Liver (tissue), 9 donors: ENCODE data around the gene RAP1GAP2. TPM values are rescaled to one million over a fixed set of nuclear protein-coding genes. Genes with fewer than 3 reads are reported as not detected.

Experiments used
- DNase-seq: peaks from one replicate; pipeline ENCODE4 v3.0.0-alpha.2; 2017; ENCODE audit warnings: low spot score
- H3K27ac ChIP-seq, 2 donors: one replicate each; pipeline ENCODE4 v1.7.0; 2013; ENCODE audit warnings: inconsistent platforms in 2 of 2, low read length in 2 of 2, control low read depth in 1 of 2, low read depth in 1 of 2, mild to moderate bottlenecking in 1 of 2
- H3K27me3 ChIP-seq, 4 donors: one replicate each; pipeline versions ENCODE4 v1.6.1 to v1.7.0; 2013; ENCODE audit warnings: low read length in 3 of 4, inconsistent platforms in 1 of 4, mild to moderate bottlenecking in 1 of 4, moderate library complexity in 1 of 4; ENCODE audit not compliant: control insufficient read depth in 4 of 4, insufficient read depth in 4 of 4
- H3K36me3 ChIP-seq, 4 donors: one replicate each; pipeline versions ENCODE4 v1.6.1 to v1.7.0; 2013; ENCODE audit warnings: low read length in 3 of 4, mild to moderate bottlenecking in 3 of 4, low read depth in 1 of 4, moderate library complexity in 1 of 4; ENCODE audit not compliant: control insufficient read depth in 4 of 4, insufficient read depth in 3 of 4
- H3K4me1 ChIP-seq, 4 donors: one replicate each; pipeline versions ENCODE4 v1.6.1 to v1.7.0; 2013; ENCODE audit warnings: low read length in 3 of 4, mild to moderate bottlenecking in 3 of 4, moderate library complexity in 1 of 4; ENCODE audit not compliant: control insufficient read depth in 4 of 4, insufficient read depth in 4 of 4
- H3K4me3 ChIP-seq, 3 donors: one replicate each; pipeline versions ENCODE4 v1.6.1 to v1.7.0; 2013; ENCODE audit warnings: low read length in 3 of 3, control low read depth in 1 of 3, low read depth in 1 of 3, mild to moderate bottlenecking in 1 of 3
- H3K9ac ChIP-seq, 2 donors: one replicate each; pipeline ENCODE4 v1.7.0; 2013; ENCODE audit warnings: low read length in 2 of 2, mild to moderate bottlenecking in 2 of 2, moderate library complexity in 2 of 2, control low read depth in 1 of 2, low read depth in 1 of 2
- H3K9me3 ChIP-seq, 4 donors: one replicate each; pipeline versions ENCODE4 v1.6.1 to v1.7.0; 2013; ENCODE audit warnings: low read length in 3 of 4; ENCODE audit not compliant: control insufficient read depth in 4 of 4
- EGR1 ChIP-seq, 2 donors: IDR thresholded peaks; 2 replicates each; pipeline ENCODE4 v1.6.1; 2016 to 2018; ENCODE audit warnings: antibody characterized with exemption in 2 of 2, low read depth in 2 of 2
- FOXA1 ChIP-seq: IDR thresholded peaks from 2 replicates; pipeline ENCODE4 v1.6.1; 2016; ENCODE audit warnings: antibody characterized with exemption
- FOXA2 ChIP-seq: IDR thresholded peaks from 2 replicates; pipeline ENCODE4 v1.6.1; 2016; ENCODE audit warnings: antibody characterized with exemption
- HNF4A ChIP-seq, 2 donors: conservative IDR thresholded peaks; 2 replicates each; pipeline ENCODE4 v1.6.1; 2016; ENCODE audit warnings: antibody characterized with exemption in 2 of 2, mild to moderate bottlenecking in 2 of 2
- HNF4G ChIP-seq: IDR thresholded peaks from 2 replicates; pipeline ENCODE4 v1.6.1; 2016; ENCODE audit warnings: antibody characterized with exemption
- JUND ChIP-seq, 2 donors: IDR thresholded peaks; 2 replicates each; pipeline ENCODE4 v1.6.1; 2016; ENCODE audit warnings: antibody characterized with exemption in 2 of 2
- NR2F2 ChIP-seq: IDR thresholded peaks from 2 replicates; pipeline ENCODE4 v1.6.1; 2016; ENCODE audit warnings: antibody characterized with exemption
- RAD21 ChIP-seq, 2 donors: IDR thresholded peaks; 2 replicates each; pipeline ENCODE4 v1.6.1; 2016; ENCODE audit warnings: antibody characterized with exemption in 2 of 2, mild to moderate bottlenecking in 2 of 2
- RXRA ChIP-seq, 2 donors: IDR thresholded peaks; 2 replicates each; pipeline ENCODE4 v1.6.1; 2017 to 2018; ENCODE audit warnings: antibody characterized with exemption in 2 of 2, mild to moderate bottlenecking in 1 of 2
- SP1 ChIP-seq: IDR thresholded peaks from 2 replicates; pipeline ENCODE4 v1.6.1; 2018; ENCODE audit warnings: antibody characterized with exemption, mild to moderate bottlenecking
- TAF1 ChIP-seq: conservative IDR thresholded peaks from 2 replicates; pipeline ENCODE4 v1.6.1; 2016; ENCODE audit warnings: antibody characterized with exemption, mild to moderate bottlenecking
- YY1 ChIP-seq: IDR thresholded peaks from 2 replicates; pipeline ENCODE4 v1.6.1; 2016; ENCODE audit warnings: antibody characterized with exemption, mild to moderate bottlenecking
- WGBS: extraction: QIAGEN DNeasy Blood & Tissue Kit; methylation state at CpG from one replicate; pipeline ENCODE4 v1.1.7; 2013; 5-methylcytosine and 5-hydroxymethylcytosine counted together
- polyA plus RNA-seq, 2 donors: library from polyadenylated mRNA; stranded (reverse) in 1 of 2; unstranded in 1 of 2; fragments of 200-250 nt in 1 of 2; fragments of >200 nt in 1 of 2; fragmentation: Nextera tagmentation in 1 of 2; extraction: Ambion mirVana in 1 of 2; gene quantifications; one replicate each; pipeline versions ENCODE4 v1.2.1 to v1.2.3, GENCODE V29; 2013 to 2015
- total RNA-seq, 2 donors: library from RNA; depleted of rRNA; stranded (reverse); fragments of >200 nt; gene quantifications; one replicate each; pipeline ENCODE4 v1.2.3, GENCODE V29; 2014
- TF ChIP-seq, protein P1 (sequence below): IDR thresholded peaks from 2 replicates; pipeline ENCODE4 v1.6.1; 2016; ENCODE audit warnings: antibody characterized with exemption
- TF ChIP-seq, protein P2 (sequence below): IDR thresholded peaks from 2 replicates; pipeline ENCODE4 v1.6.1; 2016; ENCODE audit warnings: antibody characterized with exemption
- donor health status: healthy.
- donor health status: healthy.
- donor health status: healthy.
- donor health status: healthy.
- donor health status: healthy.

Gene RAP1GAP2
- total and polyA plus RNA-seq, 4 donors = 0.56 to 1.7 (median 1.1) TPM

DNA sequence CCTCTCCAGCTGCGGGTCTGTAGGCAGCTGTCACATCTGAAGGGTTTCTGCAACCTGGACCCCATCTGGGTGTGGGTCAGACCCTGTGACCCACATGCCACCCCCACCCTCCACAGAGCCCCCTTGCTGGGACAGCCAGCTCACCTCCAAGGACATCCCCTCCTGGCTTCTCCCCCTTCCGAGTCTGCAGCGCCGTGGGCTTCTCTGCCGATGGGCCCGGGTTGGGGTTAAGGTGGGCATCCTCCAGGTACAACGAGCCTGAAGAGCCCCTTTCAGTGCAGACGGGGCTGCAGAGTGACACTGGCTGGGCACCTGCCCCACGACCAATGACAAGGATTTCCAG, 238.3 kb downstream of the RAP1GAP2 start:
- peaks cover 0 to 4% (median 0%) of the 10 kb centered on the region in 4 donors for H3K27me3 ChIP-seq
- H3K9ac ChIP-seq = no peak overlapping the region
- TF ChIP-seq EGR1 (IDR thresholded peaks at IDR 0.05; ENCODE audit: low read depth in 2 of 2) = no peak
- no peak overlapping the region for H3K27ac ChIP-seq
- DNase-seq = peak; percentile 21
- H3K36me3 ChIP-seq = no peaks in the 10 kb centered on the region
- no peak overlapping the region for H3K4me3 ChIP-seq
- 89% methylated on average over 9 of the region's 9 CpGs for WGBS
- no peaks in the 10 kb centered on the region for H3K4me1 ChIP-seq
- no peaks in the 10 kb centered on the region for H3K9me3 ChIP-seq

DNA sequence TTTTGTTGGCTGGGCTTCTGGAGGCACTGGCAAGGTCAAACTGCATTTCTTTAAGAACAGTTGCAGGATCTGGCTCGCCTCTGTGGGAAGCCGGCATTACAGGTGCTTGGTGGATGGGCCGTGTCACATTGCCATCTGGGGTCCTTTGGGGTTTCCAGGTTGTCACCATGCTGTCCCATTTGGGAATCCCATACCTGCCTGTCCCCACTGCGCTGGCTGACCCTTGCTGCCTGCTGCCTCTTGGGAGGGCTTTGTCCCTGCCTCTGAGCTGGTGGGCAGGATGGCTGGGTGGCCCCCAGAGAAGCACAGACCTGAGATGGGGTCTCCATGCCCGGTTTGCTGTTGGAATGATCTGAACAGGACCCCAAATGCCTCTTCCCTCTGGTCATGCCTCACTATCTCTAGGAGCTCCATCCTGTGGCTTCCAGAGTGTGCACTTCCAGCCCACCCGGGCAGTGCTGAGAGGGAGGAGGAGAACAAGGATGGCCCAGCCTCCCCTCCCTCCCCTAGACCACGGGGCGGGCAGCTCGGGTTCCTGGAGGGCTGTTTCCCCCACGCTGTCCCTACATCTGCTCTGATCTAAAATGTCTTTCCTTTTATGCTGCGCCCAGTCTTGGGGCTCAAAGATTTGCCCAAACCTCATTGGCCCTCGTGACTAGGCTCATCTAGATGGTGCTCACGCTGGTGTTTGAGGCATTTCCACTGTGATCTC, 239.2 kb downstream of the RAP1GAP2 start:
- Histone ChIP-seq H3K4me1 (no peaks in the 10 kb centered on the region), H3K27ac (no peak overlapping the region), H3K4me3 (no peak overlapping the region), H3K36me3 (no peaks in the 10 kb centered on the region), H3K27me3 (peaks cover 0 to 4% (median 0%) of the 10 kb centered on the region in 4 donors), H3K9me3 (no peaks in the 10 kb centered on the region), H3K9ac (no peak overlapping the region)
- TF ChIP-seq JUND (IDR thresholded peaks at IDR 0.05) (no peak), FOXA2 (no peak)
- DNase-seq = peak; percentile 30
- 79% methylated on average over 13 of the region's 13 CpGs for WGBS

DNA sequence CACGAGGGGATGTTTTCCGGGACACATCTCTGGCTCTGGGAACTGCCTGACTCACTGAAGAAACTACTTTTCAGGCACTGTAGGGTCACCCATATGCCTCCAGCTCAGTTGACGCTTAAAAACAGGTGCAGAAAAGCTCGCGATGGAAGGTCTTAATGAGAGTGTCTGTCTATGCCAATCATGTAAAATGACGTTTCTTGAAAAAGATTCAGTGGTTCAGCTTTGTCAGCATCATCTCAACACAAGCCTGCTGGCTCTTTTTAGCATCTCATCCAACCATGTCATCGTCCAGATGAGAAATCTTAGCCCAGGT, 239.7 kb downstream of the RAP1GAP2 start:
- peaks cover 0 to 4% (median 0%) of the 10 kb centered on the region in 4 donors for H3K27me3 ChIP-seq
- DNase-seq = no peak
- H3K4me1 ChIP-seq = no peaks in the 10 kb centered on the region
- H3K27ac ChIP-seq = no peak overlapping the region
- WGBS = 82% methylated on average over 7 of the region's 7 CpGs
- no peak overlapping the region for H3K9ac ChIP-seq
- H3K9me3 ChIP-seq = no peaks in the 10 kb centered on the region
- no peaks in the 10 kb centered on the region for H3K36me3 ChIP-seq
- H3K4me3 ChIP-seq = no peak overlapping the region
- no peak for TF ChIP-seq HNF4G
- TF ChIP-seq, protein P1, sequence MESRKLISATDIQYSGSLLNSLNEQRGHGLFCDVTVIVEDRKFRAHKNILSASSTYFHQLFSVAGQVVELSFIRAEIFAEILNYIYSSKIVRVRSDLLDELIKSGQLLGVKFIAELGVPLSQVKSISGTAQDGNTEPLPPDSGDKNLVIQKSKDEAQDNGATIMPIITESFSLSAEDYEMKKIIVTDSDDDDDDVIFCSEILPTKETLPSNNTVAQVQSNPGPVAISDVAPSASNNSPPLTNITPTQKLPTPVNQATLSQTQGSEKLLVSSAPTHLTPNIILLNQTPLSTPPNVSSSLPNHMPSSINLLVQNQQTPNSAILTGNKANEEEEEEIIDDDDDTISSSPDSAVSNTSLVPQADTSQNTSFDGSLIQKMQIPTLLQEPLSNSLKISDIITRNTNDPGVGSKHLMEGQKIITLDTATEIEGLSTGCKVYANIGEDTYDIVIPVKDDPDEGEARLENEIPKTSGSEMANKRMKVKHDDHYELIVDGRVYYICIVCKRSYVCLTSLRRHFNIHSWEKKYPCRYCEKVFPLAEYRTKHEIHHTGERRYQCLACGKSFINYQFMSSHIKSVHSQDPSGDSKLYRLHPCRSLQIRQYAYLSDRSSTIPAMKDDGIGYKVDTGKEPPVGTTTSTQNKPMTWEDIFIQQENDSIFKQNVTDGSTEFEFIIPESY = no peak
- no peak for TF ChIP-seq RAD21 (IDR thresholded peaks at IDR 0.05)
- no peak for TF ChIP-seq FOXA2

DNA sequence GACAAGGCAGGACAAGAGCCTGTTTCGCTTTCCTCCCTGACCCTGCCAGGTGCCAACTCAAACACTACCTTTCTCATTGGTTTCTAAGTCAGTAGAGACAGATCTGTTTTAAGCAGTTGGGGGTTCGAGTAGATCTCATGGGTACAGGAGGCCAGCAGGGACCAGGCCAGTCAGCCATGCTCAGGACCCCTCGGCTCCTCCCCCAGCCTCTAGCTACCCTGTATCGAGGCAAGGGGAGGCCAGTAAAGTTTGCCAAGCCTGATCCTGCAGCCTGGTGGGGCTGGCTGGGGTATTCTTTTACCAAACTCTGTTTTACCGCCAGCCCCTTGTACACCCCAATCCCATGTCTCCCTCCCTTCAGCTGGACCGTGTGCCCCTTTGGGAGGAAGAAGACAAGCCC, 240.6 kb downstream of the RAP1GAP2 start:
- no peak for DNase-seq
- H3K4me3 ChIP-seq = no peak overlapping the region
- no peaks in the 10 kb centered on the region for H3K36me3 ChIP-seq
- H3K9me3 ChIP-seq = no peaks in the 10 kb centered on the region
- 79% methylated on average over 6 of the region's 6 CpGs for WGBS
- no peak overlapping the region for H3K27ac ChIP-seq
- peaks cover 0 to 4% (median 0%) of the 10 kb centered on the region in 4 donors for H3K27me3 ChIP-seq
- H3K9ac ChIP-seq = no peak overlapping the region
- TF ChIP-seq YY1 = no peak
- TF ChIP-seq HNF4A (conservative IDR thresholded peaks at IDR 0.05) = no peak
- no peak for TF ChIP-seq SP1
- TF ChIP-seq, protein P2, sequence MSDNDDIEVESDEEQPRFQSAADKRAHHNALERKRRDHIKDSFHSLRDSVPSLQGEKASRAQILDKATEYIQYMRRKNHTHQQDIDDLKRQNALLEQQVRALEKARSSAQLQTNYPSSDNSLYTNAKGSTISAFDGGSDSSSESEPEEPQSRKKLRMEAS = no peak
- no peak for TF ChIP-seq RAD21 (IDR thresholded peaks at IDR 0.05)
- no peak for TF ChIP-seq JUND (IDR thresholded peaks at IDR 0.05)
- no peak for TF ChIP-seq EGR1 (IDR thresholded peaks at IDR 0.05; ENCODE audit: low read depth in 2 of 2)
- TF ChIP-seq FOXA1 = no peak
- no peak for TF ChIP-seq RXRA (IDR thresholded peaks at IDR 0.05)
- no peak for TF ChIP-seq TAF1
- TF ChIP-seq NR2F2 = no peak
- TF ChIP-seq, protein P1 = no peak
- no peaks in the 10 kb centered on the region for H3K4me1 ChIP-seq
